B cell (primary cell): ENCODE results near the gene STBD1.

ENCODE experiments used
- EZH2 ChIP-seq: IDR thresholded peaks from 2 replicates; pipeline ENCODE4 v1.6.1; 2012; ENCODE audit warnings: borderline replicate concordance, low read depth, mild to moderate bottlenecking, moderate library complexity, low read length; ENCODE audit not compliant: insufficient read depth, poor library complexity, severe bottlenecking
- TF ChIP-seq, protein P1 (sequence below): fragments of 200-600 bp; IDR thresholded peaks from one replicate; pipeline ENCODE4 v1.8.0; 2022; ENCODE audit warnings: antibody characterized with exemption, mild to moderate bottlenecking

DNA sequence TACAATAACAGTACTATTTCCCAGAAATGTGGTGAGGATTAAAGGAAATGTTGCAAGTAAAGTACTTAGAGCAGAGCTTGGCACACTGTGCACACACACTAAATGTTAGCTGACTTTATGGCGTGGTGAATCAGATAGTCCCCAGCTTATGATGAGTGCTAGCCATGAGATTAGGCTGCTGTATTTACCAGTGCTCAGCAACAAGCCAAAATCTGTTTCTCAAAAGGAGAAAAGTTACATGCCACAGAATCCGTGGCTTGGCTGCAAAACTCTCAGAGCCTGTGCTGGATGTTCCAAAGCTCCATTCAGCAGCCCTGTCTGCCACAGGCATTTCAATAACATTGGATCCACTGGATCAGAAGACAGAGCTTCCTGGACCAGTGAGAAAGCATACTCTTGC is 12.8 kb upstream of the STBD1 start:
- TF ChIP-seq, protein P1, sequence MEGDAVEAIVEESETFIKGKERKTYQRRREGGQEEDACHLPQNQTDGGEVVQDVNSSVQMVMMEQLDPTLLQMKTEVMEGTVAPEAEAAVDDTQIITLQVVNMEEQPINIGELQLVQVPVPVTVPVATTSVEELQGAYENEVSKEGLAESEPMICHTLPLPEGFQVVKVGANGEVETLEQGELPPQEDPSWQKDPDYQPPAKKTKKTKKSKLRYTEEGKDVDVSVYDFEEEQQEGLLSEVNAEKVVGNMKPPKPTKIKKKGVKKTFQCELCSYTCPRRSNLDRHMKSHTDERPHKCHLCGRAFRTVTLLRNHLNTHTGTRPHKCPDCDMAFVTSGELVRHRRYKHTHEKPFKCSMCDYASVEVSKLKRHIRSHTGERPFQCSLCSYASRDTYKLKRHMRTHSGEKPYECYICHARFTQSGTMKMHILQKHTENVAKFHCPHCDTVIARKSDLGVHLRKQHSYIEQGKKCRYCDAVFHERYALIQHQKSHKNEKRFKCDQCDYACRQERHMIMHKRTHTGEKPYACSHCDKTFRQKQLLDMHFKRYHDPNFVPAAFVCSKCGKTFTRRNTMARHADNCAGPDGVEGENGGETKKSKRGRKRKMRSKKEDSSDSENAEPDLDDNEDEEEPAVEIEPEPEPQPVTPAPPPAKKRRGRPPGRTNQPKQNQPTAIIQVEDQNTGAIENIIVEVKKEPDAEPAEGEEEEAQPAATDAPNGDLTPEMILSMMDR, result no peak
- TF ChIP-seq EZH2, result no peak
